ENCODE data around the gene DTX3.
"Not testable (repeated sequence)": the region's sequence is repeated elsewhere in the genome, so short reads cannot be mapped to it uniquely, and the experiment has no call there.

The DTX3 gene

DNA sequence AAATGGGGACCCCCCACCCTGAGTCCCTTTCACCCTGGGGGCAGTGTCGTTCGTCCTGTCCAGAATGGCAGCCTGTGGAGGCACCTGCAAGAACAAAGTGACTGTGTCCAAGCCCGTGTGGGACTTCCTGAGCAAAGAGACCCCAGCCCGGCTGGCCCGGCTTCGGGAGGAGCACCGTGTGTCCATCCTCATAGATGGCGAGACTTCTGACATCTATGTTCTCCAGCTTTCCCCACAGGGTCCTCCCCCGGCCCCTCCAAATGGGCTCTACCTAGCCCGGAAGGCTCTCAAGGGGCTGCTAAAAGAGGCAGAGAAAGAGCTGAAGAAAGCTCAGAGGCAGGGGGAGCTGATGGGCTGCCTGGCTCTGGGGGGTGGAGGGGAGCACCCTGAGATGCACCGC is 2.2 kb downstream of the DTX3 start:
- no peak for DNase-seq

DNA sequence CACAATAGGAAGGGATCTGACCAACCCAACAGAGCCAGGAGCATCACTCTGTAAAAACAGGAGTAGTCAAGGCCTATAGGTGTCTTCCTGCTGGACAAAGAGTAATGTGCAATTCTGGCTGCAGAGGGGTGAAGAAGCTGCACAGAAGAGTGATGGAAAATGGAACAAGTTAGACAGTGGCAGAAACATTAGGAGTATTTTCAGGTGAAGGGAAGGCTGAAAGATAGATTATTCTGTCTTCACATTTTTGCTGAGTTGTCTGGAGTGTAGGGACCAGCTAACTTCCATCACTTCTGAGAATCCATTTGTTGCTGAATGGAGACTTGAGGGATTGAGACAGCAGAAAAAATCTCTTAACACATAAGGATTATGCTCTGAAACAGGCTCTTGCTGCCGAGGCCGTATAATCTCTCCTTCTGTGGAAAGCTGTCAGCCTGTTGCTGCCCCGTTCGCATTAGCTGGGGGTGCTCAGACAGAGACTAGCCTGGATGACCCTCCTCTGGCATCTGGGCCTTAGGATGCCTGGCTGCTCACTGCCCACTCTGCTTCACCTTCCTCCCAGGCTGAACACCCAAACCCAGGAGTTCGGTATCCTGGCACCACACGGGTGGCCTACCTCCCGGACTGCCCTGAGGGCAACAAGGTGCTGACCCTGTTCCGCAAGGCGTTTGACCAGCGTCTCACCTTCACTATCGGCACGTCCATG is 3.5 kb downstream of the DTX3 start:
- DNase-seq: no peak

GRCh38 chr12:57609101-57609780 is 4.6 kb downstream of the DTX3 start:
- DNase-seq: no peak

DNA sequence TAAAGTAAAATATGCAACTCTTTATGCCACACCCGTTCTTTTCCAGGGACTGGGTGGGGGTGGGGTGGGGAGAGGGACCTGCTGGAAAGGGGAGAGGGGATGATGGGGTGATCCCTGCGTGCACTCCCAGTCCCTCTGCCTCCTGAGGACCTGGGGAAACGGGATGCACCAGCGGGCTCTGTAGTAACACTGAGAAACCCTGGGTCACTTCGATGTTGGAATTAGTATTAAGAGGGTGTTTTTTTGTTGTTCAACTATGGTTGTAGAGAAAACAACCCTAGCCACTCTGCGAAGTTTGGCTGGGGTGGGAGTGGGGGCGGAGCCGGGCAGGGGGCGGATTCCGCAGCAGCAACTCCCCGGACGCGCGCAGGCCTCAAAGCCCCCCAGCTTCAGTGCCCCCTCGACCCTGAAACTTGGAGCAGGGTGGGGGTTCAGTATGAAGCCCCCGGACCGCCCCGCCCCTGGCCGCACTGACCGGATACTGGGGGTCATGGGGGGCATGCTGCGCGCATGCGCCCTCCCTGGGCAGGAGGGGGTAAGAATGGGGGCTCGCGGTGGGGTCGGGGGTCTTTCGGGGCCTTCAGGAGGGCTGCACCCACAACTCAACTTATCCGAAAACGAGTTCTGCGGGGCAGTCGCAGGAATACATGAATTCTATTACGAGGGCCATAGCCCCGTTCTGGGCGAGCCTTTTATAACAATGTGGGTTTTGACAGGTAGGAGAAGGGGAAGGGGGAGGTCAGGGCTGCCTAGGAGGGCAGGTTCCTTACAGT is 5.3 kb downstream of the DTX3 start:
- DNase-seq: no peak

GRCh38 chr12:57610554-57611107 is 6.0 kb downstream of the DTX3 start:
- DNase-seq: peak in 4 of 51 donors; percentile 13 to 40 (median 22)

DNA sequence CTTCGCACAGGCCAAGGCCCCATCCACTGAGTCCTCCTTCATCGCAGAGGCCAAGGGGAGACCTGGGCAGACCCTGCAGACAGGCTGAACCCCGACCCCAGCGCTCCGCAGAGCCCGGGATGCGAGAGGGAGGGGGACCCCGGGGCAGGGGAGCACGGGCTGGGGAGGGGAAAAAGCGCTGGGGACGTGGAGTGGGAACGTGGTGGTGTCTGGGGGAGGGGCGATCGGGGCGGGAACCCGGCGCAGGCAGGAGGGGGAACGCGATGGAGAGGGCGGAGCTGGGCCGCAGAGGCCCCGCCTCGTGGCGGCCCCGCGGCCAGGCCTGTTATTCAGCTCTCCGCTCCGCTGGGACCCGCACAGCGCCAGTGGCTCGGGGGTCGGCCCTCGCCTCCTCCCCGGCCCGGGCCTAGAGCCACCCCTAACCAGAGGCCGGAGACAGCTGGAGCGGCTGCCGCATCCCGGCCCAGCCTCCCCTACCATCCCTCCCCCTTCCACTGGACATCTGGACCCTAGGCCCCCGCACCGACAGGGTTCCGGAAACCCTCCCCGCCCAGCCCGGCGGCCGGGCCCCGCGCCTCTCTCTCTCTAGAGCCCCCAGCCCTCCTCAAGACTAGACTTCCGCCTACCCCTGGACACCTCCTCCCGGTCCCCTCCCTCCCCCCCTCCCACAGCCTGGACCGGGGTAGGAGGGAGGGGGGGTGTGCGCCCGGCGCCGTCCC is 6.6 kb downstream of the DTX3 start, which contains the start of gene ARHGEF25:
Gene ARHGEF25 (plus strand): TSS at position 328 of the 719 bp plus-strand sequence. CDS start 460 bp downstream, outside the sequence.
- DNase-seq: peak in 39 of 51 donors; percentile 14 to 73 (median 46)

DNA sequence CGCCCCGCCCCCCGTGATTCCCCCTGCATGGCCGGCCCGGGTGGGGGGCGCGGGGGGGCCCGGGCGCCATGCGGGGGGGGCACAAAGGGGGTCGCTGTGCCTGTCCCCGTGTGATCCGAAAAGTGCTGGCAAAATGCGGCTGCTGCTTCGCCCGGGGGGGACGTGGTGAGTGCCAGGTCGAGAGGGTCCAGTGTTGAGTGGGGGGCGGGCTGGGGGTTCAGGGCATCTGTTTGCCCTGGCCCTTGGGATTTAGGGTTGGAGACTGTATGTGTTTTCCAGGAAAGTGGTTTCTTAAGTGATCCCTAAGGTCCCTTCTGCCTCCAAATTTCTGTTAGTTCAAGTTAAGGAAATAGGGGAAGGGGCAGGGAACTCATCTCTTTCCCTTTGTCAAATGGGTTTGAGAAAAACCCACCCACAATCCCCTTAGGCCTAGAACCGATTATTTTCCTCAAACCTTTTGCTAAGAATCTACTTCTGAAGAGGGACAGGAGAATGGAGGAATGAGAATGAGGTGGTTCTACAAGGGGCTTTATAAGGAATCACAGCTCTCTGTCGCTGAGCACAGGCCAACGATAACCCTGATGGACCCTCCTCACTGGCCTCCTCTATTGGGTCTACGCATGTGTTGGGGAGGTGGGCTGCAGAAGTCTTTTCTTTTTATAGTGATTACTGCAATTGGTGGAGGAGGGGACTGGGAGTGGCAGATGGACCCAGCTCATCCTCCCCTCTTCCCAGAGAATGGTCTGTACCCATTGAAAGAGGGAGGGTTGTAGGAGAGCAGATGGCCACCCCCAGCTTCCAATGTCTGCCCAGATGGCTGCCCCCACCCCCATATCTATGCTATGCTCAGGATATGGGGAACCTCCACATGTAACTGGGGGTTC is 7.4 kb downstream of the DTX3 start:
- DNase-seq: no peak

DNA sequence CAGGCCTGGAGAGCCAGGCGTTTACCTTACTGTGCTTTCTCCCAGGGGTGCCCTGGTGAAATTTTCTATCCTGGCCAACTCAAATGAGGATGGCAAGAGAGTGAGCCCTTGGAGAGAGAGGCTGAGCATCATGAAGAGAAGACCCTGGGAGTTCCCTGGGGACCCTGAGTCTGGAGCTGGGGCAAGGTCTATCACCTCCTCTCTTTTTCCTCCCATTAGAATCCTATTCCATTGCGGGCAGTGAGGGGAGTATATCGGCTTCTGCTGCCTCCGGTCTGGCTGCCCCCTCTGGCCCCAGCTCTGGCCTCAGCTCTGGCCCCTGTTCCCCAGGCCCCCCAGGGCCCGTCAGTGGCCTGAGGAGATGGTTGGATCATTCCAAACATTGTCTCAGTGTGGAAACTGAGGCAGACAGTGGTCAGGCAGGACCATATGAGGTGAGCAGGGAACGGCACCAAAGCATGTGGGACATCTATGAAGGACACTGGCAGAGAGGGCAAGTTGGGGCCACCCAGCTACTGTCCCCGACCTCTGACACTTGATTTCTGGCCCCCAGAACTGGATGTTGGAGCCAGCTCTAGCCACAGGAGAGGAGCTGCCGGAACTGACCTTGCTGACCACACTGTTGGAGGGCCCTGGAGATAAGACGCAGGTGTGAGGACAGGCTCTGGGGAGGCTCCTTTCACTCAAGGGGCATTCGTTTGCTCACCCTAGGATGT is 8.2 kb downstream of the DTX3 start:
- DNase-seq: no peak

DNA sequence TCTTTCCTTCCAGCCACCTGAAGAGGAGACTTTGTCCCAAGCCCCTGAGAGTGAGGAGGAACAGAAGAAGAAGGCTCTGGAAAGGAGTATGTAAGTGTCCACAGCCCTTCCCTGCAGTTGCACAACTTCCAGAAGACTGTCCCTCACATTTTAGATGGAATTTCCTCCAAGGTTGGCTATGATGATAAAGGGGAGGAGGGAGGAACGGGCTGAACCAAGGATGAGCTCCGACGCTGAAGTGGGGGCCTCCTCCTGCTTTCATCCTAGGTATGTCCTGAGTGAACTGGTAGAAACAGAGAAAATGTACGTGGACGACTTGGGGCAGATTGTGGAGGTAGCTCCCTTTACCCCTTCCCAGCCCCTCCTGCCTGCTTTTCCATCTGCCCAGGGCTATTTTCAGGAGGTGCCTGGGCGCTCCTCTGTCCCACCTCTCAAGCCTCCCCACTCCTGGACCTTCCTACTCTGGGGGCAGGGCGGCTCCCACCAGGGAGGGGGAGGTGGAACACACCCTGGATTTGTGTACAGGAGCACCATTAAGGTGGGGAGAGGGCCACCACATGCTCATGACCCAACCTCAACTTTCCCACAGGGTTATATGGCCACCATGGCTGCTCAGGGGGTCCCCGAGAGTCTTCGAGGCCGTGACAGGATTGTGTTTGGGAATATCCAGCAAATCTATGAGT is 8.9 kb downstream of the DTX3 start:
- DNase-seq: no peak

DNA sequence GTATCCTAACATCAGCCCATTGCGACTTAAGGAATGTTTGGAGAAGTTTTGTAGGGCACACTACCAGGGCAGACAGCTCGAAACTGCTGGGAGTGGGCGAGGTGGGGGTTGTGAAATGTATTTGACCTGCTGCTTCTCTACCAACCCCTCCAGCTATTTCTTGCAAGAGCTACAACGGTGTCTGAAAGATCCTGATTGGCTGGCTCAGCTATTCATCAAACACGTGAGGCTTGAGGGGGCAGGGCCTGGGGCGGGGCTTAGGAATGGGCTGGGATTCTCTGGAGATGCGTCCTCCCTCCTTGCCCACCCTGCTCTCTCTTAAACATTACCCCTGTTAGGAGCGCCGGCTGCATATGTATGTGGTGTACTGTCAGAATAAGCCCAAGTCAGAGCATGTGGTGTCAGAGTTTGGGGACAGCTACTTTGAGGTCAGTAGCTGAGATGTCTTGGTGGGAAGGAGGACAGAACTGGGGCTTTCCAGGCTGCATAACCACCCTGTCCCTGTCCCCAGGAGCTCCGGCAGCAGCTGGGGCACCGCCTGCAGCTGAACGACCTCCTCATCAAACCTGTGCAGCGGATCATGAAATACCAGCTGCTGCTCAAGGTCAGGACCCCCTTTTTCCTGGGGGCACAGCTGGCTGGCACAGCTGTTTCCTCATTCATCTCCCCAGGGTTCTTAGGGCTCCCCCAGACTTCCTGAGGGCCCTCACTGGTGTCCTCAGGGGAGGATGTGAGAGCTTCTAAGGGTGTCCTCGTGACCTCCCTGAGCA is 9.7 kb downstream of the DTX3 start:
- DNase-seq: peak in 3 of 51 donors; percentile 8 to 36 (median 10)

GRCh38 chr12:57614948-57615500 is 10.4 kb downstream of the DTX3 start:
- DNase-seq: no peak

DNA sequence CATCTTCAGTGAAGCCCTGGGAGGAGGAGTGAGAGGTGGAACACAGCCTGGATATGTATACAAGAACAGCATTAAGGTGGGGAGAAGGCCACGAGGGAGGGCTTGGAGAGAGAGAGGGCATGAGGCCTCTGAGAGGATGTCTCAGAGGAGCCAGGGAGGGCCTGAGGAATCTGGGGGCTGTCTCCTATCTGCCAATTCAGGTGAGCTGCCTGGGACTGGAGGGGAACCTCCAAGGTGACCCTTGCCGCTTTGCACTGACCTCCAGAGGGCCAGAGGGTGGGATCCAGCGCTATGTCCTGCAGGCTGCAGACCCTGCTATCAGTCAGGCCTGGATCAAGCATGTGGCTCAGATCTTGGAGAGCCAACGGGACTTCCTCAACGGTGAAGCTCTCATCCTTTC is 11.0 kb downstream of the DTX3 start:
- no peak for DNase-seq

DNA sequence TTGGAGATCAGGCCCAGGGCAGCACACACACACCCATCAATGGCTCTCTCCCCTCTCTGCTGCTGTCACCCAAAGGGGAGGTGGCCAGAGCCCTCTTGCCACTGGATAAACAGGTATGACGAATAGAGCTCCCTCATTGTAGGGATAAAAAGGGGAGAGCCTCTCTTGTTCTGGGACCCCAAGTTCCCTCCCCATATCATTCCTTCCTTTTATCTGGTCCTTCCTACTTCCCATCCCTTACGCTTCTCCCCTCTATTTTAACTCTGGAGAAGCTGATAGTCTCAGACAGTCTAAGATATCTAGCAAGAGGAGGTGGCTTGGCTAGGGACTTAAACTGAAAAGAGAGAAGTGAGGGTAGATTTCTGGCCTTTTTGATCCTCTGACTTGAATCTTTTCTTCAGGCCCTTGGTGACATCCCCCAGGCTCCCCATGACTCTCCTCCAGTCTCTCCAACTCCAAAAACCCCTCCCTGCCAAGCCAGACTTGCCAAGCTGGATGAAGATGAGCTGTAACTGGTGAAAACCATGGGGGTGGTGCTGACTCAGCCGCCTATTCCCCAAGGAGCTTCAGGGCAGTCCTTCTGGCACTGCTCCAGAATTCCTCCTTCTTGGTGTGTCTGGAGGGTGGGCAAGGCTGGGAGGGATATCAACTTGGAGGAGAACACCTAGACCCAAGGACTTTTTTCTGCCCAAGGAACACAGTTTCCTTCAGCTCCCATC is 11.9 kb downstream of the DTX3 start:
- peak in 3 of 51 donors; percentile 5 to 58 (median 14) for DNase-seq

DNA sequence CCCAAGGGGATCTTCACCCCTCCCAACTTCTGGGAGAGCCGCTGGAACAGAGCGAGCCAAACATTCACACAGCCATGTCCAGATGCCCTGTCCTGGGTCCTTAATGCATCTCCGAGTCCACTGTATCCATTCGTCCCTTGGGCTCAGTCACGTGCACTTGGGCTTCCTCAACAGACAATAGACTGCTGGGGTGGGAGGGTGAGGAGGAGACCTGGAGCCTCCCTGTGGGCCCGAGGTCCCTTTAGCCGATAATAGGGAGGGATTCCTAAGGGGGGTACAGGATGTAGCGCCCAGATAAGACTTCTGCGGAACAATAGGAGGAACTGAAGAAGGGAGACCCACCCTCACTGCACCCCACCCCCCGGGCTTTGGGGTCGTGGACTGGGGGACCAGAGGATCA is 13.3 kb downstream of the DTX3 start:
- no peak for DNase-seq

DNA sequence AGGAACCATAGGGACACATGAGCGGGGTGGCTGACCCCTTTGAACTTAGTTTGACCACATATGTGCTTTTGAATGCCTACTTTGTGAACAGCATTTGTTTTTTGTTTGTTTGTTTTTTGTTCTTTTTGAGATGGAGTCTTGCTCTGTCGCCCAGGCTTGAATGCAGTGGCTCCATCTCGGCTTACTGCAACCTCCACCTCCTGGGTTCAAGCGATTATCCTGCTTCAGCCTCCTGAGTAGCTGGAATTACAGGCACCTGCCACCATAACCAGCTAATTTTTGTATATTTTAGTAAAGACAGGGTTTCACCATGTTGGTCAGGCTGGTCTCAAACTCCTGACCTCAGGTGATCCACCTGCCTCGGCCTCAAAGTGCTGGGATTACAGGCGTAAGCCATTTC is 13.8 kb downstream of the DTX3 start:
- DNase-seq: not testable (repeated sequence)

- no peak for DNase-seq
These were observed 14.4 kb downstream of the DTX3 start for GRCh38 chr12:57618966-57619433.

Measured in hypothalamus (tissue), 51 donors.